GM18858 (cell line): ENCODE data around the gene SGPL1.
"Not testable (repeated sequence)": the region's sequence is repeated elsewhere in the genome, so short reads cannot be mapped to it uniquely, and the experiment has no call there.

Experiments
- ATAC-seq: cut with Tn5 transposase; IDR thresholded peaks from one replicate; pipeline ENCODE4 v1.9.1; 2021; ENCODE audit not compliant: unreplicated experiment

The SGPL1 gene

GRCh38 chr10:70815504-70816219 is at the start of gene SGPL1:
Gene SGPL1, plus strand, starts transcription at chr10:70815948. Its CDS starts 906 bp downstream, at chr10:70816854.
- ATAC-seq: peak; percentile 87

- ATAC-seq: not testable (repeated sequence)
Observed at GRCh38 chr10:70768026-70768685, 47.6 kb upstream of the SGPL1 start.

- no peak for ATAC-seq
Observed at GRCh38 chr10:70769121-70769520, 46.6 kb upstream of the SGPL1 start.

- ATAC-seq: no peak
Observed at GRCh38 chr10:70770001-70770400, 45.7 kb upstream of the SGPL1 start.

GRCh38 chr10:70770516-70770915 is 45.2 kb upstream of the SGPL1 start:
- not testable (repeated sequence) for ATAC-seq

- no peak for ATAC-seq
Observed at GRCh38 chr10:70771311-70772194, 44.2 kb upstream of the SGPL1 start.

- ATAC-seq: no peak
Observed at GRCh38 chr10:70772627-70773026, 43.1 kb upstream of the SGPL1 start.

GRCh38 chr10:70773461-70773860 is 42.3 kb upstream of the SGPL1 start:
- ATAC-seq: no peak

GRCh38 chr10:70773965-70774809 is 41.6 kb upstream of the SGPL1 start:
- ATAC-seq: no peak

- ATAC-seq: no peak
Observed at GRCh38 chr10:70774810-70775678, 40.7 kb upstream of the SGPL1 start.

GRCh38 chr10:70775679-70776454 is 39.9 kb upstream of the SGPL1 start:
- ATAC-seq: no peak

GRCh38 chr10:70776455-70777005 is 39.2 kb upstream of the SGPL1 start:
- ATAC-seq: no peak

GRCh38 chr10:70777063-70777875 is 38.5 kb upstream of the SGPL1 start:
- ATAC-seq: no peak

- no peak for ATAC-seq
Observed at GRCh38 chr10:70778267-70778924, 37.4 kb upstream of the SGPL1 start.

- ATAC-seq: no peak
Observed at GRCh38 chr10:70779088-70779487, 36.7 kb upstream of the SGPL1 start.

GRCh38 chr10:70779511-70780369 is 36.0 kb upstream of the SGPL1 start:
- no peak for ATAC-seq
